Mesenchymal stem cell (in vitro differentiated cells and primary cell): ENCODE data around the gene ZFP62.

ENCODE experiments used
- DNase-seq: peaks from one replicate; pipeline ENCODE4 v3.0.0-alpha.2; 2013
- H2AFZ ChIP-seq: one replicate; pipeline ENCODE4 v1.6.1; 2013; ENCODE audit warnings: low read depth, mild to moderate bottlenecking, control low read depth, inconsistent platforms, low read length, moderate library complexity
- H2AK5ac ChIP-seq: 2 replicates; pipeline ENCODE4 v1.6.1; 2013; ENCODE audit warnings: low read length, moderate library complexity, mild to moderate bottlenecking, inconsistent platforms; ENCODE audit not compliant: severe bottlenecking
- H2BK120ac ChIP-seq: one replicate; pipeline ENCODE4 v1.6.1; 2013; ENCODE audit warnings: low read depth, mild to moderate bottlenecking, inconsistent platforms, low read length, moderate library complexity
- H2BK12ac ChIP-seq, 2 experiments: one replicate each; pipeline ENCODE4 v1.6.1; 2013; ENCODE audit warnings: inconsistent platforms in 2 of 2, low read length in 2 of 2, mild to moderate bottlenecking in 2 of 2, moderate library complexity in 2 of 2, control low read depth in 1 of 2
- H2BK15ac ChIP-seq: one replicate; pipeline ENCODE4 v1.6.1; 2013; ENCODE audit warnings: mild to moderate bottlenecking, low read depth, inconsistent platforms; ENCODE audit not compliant: poor library complexity, severe bottlenecking
- H2BK5ac ChIP-seq: 2 replicates; pipeline ENCODE4 v1.6.1; 2013; ENCODE audit warnings: low read depth, mild to moderate bottlenecking, low read length, control low read depth, inconsistent platforms; ENCODE audit not compliant: poor library complexity, severe bottlenecking
- H3K14ac ChIP-seq, 2 experiments: one replicate each; pipeline ENCODE4 v1.6.1; 2013; ENCODE audit warnings: inconsistent platforms in 2 of 2, low read length in 2 of 2, control low read depth in 1 of 2, mild to moderate bottlenecking in 1 of 2, moderate library complexity in 1 of 2
- H3K18ac ChIP-seq, 2 experiments: one replicate each; pipeline ENCODE4 v1.6.1; 2013; ENCODE audit warnings: inconsistent platforms in 2 of 2, low read length in 2 of 2, control low read depth in 1 of 2, low read depth in 1 of 2, mild to moderate bottlenecking in 1 of 2
- H3K23ac ChIP-seq, 2 experiments: one replicate each; pipeline ENCODE4 v1.6.1; 2013; ENCODE audit warnings: inconsistent platforms in 2 of 2, low read length in 2 of 2, mild to moderate bottlenecking in 2 of 2, moderate library complexity in 2 of 2, control low read depth in 1 of 2
- H3K27ac ChIP-seq: 2 replicates; pipeline ENCODE4 v1.5.1; 2013; ENCODE audit warnings: mild to moderate bottlenecking, moderate library complexity, low read length, control low read depth, inconsistent platforms; ENCODE audit not compliant: poor library complexity, severe bottlenecking
- H3K27me3 ChIP-seq, 2 experiments: 2 replicates each; pipeline versions ENCODE4 v1.6.1 to v1.7.0; 2013; ENCODE audit warnings: low read length in 2 of 2, mild to moderate bottlenecking in 2 of 2, moderate library complexity in 2 of 2, control low read depth in 1 of 2, inconsistent platforms in 1 of 2; ENCODE audit not compliant: control insufficient read depth in 1 of 2, insufficient read depth in 1 of 2
- H3K36me3 ChIP-seq, 2 experiments: 2 replicates each; pipeline versions ENCODE4 v1.6.1 to v1.7.0; 2013; ENCODE audit warnings: low read length in 2 of 2, control low read depth in 1 of 2, inconsistent platforms in 1 of 2, low read depth in 1 of 2, mild to moderate bottlenecking in 1 of 2; ENCODE audit not compliant: insufficient read depth in 2 of 2, control insufficient read depth in 1 of 2
- H3K4ac ChIP-seq, 2 experiments: one replicate each; pipeline ENCODE4 v1.6.1; 2013; ENCODE audit warnings: inconsistent platforms in 2 of 2, low read length in 2 of 2, mild to moderate bottlenecking in 2 of 2, moderate library complexity in 2 of 2, control low read depth in 1 of 2, low read depth in 1 of 2
- H3K4me1 ChIP-seq: 2 replicates; pipeline ENCODE4 v1.6.1; 2013; ENCODE audit warnings: low read depth, low read length, control low read depth; ENCODE audit not compliant: control insufficient read depth, insufficient read depth
- H3K4me2 ChIP-seq: 2 replicates; pipeline ENCODE4 v1.6.1; 2013; ENCODE audit warnings: low read length, mild to moderate bottlenecking, inconsistent platforms; ENCODE audit not compliant: poor library complexity, severe bottlenecking
- H3K4me3 ChIP-seq, 2 experiments: 2 replicates each; pipeline versions ENCODE4 v1.5.1 to v1.7.0; 2013; ENCODE audit warnings: low read length in 2 of 2, mild to moderate bottlenecking in 2 of 2, control low read depth in 1 of 2, low read depth in 1 of 2; ENCODE audit not compliant: insufficient read depth in 1 of 2
- H3K79me1 ChIP-seq: replicated peaks from 2 replicates; pipeline ENCODE4 v1.6.1; 2013; ENCODE audit warnings: mild to moderate bottlenecking, control low read depth, low read length, inconsistent platforms; ENCODE audit not compliant: poor library complexity, severe bottlenecking
- H3K9ac ChIP-seq: 2 replicates; pipeline ENCODE4 v1.7.0; 2013; ENCODE audit warnings: mild to moderate bottlenecking, low read length, moderate library complexity
- H3K9me3 ChIP-seq: 2 replicates; pipeline ENCODE4 v1.7.0; 2013; ENCODE audit warnings: mild to moderate bottlenecking, low read length; ENCODE audit not compliant: control insufficient read depth
- H4K8ac ChIP-seq: one replicate; pipeline ENCODE4 v1.6.1; 2013; ENCODE audit warnings: inconsistent platforms, mild to moderate bottlenecking, low read length, moderate library complexity
- H4K91ac ChIP-seq: one replicate; pipeline ENCODE4 v1.6.1; 2013; ENCODE audit warnings: mild to moderate bottlenecking, low read length, inconsistent platforms
- WGBS: methylation state at CpG from one replicate; pipeline ENCODE4 v1.1.7; 2013; ENCODE audit warnings: mixed read lengths; 5-methylcytosine and 5-hydroxymethylcytosine counted together

ZFP62 gene

GRCh38 chr5:180823346-180823745 is 37.7 kb downstream of the ZFP62 start:
- Histone ChIP-seq H3K9me3 (no peaks in the 10 kb centered on the region), H2AFZ (no peak overlapping the region), H3K4me2 (no peak overlapping the region), H2BK120ac (no peak overlapping the region), H3K27me3 (no peaks in the 10 kb centered on the region), H3K14ac (no peak overlapping the region), H3K23ac (no peak overlapping the region), H4K8ac (no peak overlapping the region), H2BK12ac (no peak overlapping the region), H3K36me3 (no peaks in the 10 kb centered on the region), H3K27ac (no peak overlapping the region), H2BK15ac (no peak overlapping the region), H3K4ac (peak overlapping the region in 1 of 2 experiments; percentile 35), H3K79me1 (no peaks in the 10 kb centered on the region), H2BK5ac (no peak overlapping the region), H3K9ac (no peak overlapping the region), H3K4me3 (no peak overlapping the region), H4K91ac (peak overlapping the region; percentile 28), H3K18ac (peak overlapping the region in 1 of 2 experiments; percentile 6), H3K4me1 (peaks cover 14% of the 10 kb centered on the region), H2AK5ac (peak overlapping the region; percentile 27)
- 76% methylated on average over 7 of the region's 7 CpGs for WGBS
- DNase-seq = no peak

- no peak for DNase-seq
- Histone ChIP-seq H2AK5ac (no peak overlapping the region), H3K18ac (no peak overlapping the region), H2BK15ac (no peak overlapping the region), H3K4me3 (no peak overlapping the region), H4K8ac (no peak overlapping the region), H3K4ac (no peak overlapping the region), H2BK12ac (no peak overlapping the region), H2BK5ac (no peak overlapping the region), H2AFZ (no peak overlapping the region), H3K4me2 (no peak overlapping the region), H3K27ac (no peak overlapping the region), H3K79me1 (no peaks in the 10 kb centered on the region), H3K27me3 (no peaks in the 10 kb centered on the region), H3K14ac (no peak overlapping the region), H3K36me3 (no peaks in the 10 kb centered on the region), H4K91ac (no peak overlapping the region), H2BK120ac (no peak overlapping the region), H3K4me1 (peaks cover 24% of the 10 kb centered on the region), H3K9ac (no peak overlapping the region), H3K9me3 (no peaks in the 10 kb centered on the region), H3K23ac (no peak overlapping the region)
- WGBS = 96% methylated on average over 4 of the region's 4 CpGs
These were observed 39.5 kb downstream of the ZFP62 start for GRCh38 chr5:180821538-180821937.

- H2BK12ac ChIP-seq = no peak overlapping the region
- H3K27ac ChIP-seq = no peak overlapping the region
- no peak overlapping the region for H3K14ac ChIP-seq
- no peak overlapping the region for H3K4me2 ChIP-seq
- no peak overlapping the region for H2AFZ ChIP-seq
- no peak overlapping the region for H2AK5ac ChIP-seq
- WGBS = 61% methylated on average over 2 of the region's 3 CpGs
- no peak overlapping the region for H3K4me3 ChIP-seq
- no peak overlapping the region for H3K4ac ChIP-seq
- H4K91ac ChIP-seq = no peak overlapping the region
- peak overlapping the region; percentile 44 for H3K9ac ChIP-seq
- H3K36me3 ChIP-seq = no peaks in the 10 kb centered on the region
- H3K9me3 ChIP-seq = no peaks in the 10 kb centered on the region
- H2BK15ac ChIP-seq = no peak overlapping the region
- no peak overlapping the region for H3K18ac ChIP-seq
- peak; percentile 83 for DNase-seq
- H3K23ac ChIP-seq = no peak overlapping the region
- no peaks in the 10 kb centered on the region for H3K27me3 ChIP-seq
- H3K4me1 ChIP-seq = peaks cover 25% of the 10 kb centered on the region
- no peaks in the 10 kb centered on the region for H3K79me1 ChIP-seq
- H4K8ac ChIP-seq = no peak overlapping the region
- no peak overlapping the region for H2BK120ac ChIP-seq
- no peak overlapping the region for H2BK5ac ChIP-seq
These were observed 40.2 kb downstream of the ZFP62 start for GRCh38 chr5:180820788-180821321.

- WGBS = 84% methylated on average over 6 of the region's 6 CpGs
These were observed 42.3 kb downstream of the ZFP62 start for GRCh38 chr5:180818677-180819341.

More at GRCh38 chr5:180818677-180819341, 42.3 kb downstream of the ZFP62 start:
- Histone ChIP-seq H3K23ac (no peak overlapping the region), H3K79me1 (no peaks in the 10 kb centered on the region), H2BK120ac (no peak overlapping the region), H3K9ac (peak overlapping the region; percentile 74), H3K18ac (no peak overlapping the region), H2AFZ (no peak overlapping the region), H2BK15ac (no peak overlapping the region), H4K91ac (no peak overlapping the region), H2AK5ac (peak overlapping the region; percentile 57), H3K14ac (no peak overlapping the region), H3K4ac (peak overlapping the region in 1 of 2 experiments; percentile 17), H3K4me3 (peak overlapping the region in 1 of 2 experiments; percentile 57), H3K27me3 (no peaks in the 10 kb centered on the region), H3K4me1 (peaks cover 18% of the 10 kb centered on the region), H2BK12ac (peak overlapping the region in 1 of 2 experiments; percentile 100), H4K8ac (no peak overlapping the region), H3K36me3 (no peaks in the 10 kb centered on the region), H3K4me2 (no peak overlapping the region), H2BK5ac (no peak overlapping the region), H3K9me3 (no peaks in the 10 kb centered on the region), H3K27ac (peak overlapping the region; percentile 41)
- DNase-seq = no peak
